HG03571 (cell line): ENCODE results near the gene APOA5.

Experiments used
- ATAC-seq: cut with Tn5 transposase; IDR thresholded peaks from one replicate; pipeline ENCODE4 v1.9.1; 2021; ENCODE audit not compliant: unreplicated experiment

The APOA5 gene

GRCh38 chr11:116828632-116829524, 37.2 kb upstream of the APOA5 start:
- ATAC-seq = no peak

- no peak for ATAC-seq
These were observed 35.8 kb upstream of the APOA5 start for GRCh38 chr11:116827461-116827860.

GRCh38 chr11:116826751-116827431, 35.2 kb upstream of the APOA5 start:
- no peak for ATAC-seq

GRCh38 chr11:116825854-116826750, 34.4 kb upstream of the APOA5 start:
- ATAC-seq = no peak

GRCh38 chr11:116825434-116825833, 33.8 kb upstream of the APOA5 start:
- no peak for ATAC-seq

- no peak for ATAC-seq
These were observed 31.6 kb upstream of the APOA5 start, which contains the start of gene APOA4 for GRCh38 chr11:116823031-116823843. Gene APOA4, minus strand, starts transcription at chr11:116823304. Its CDS starts 113 bp downstream, at chr11:116823191.

GRCh38 chr11:116822575-116822974, 30.9 kb upstream of the APOA5 start:
- no peak for ATAC-seq

GRCh38 chr11:116821050-116821918, 29.6 kb upstream of the APOA5 start:
- ATAC-seq = no peak

- no peak for ATAC-seq
These were observed 27.4 kb upstream of the APOA5 start for GRCh38 chr11:116819049-116819448.

- ATAC-seq = no peak
These were observed 22.8 kb upstream of the APOA5 start for GRCh38 chr11:116814502-116814901.

GRCh38 chr11:116813781-116814471, 22.2 kb upstream of the APOA5 start:
- no peak for ATAC-seq

GRCh38 chr11:116813170-116813569, 21.5 kb upstream of the APOA5 start:
- ATAC-seq = no peak

GRCh38 chr11:116812109-116812508, 20.4 kb upstream of the APOA5 start:
- ATAC-seq = no peak

- no peak for ATAC-seq
These were observed 19.5 kb upstream of the APOA5 start for GRCh38 chr11:116811194-116811593.

- no peak for ATAC-seq
These were observed 16.8 kb upstream of the APOA5 start for GRCh38 chr11:116808262-116809175.

GRCh38 chr11:116807601-116808261, 16.1 kb upstream of the APOA5 start:
- ATAC-seq = no peak

GRCh38 chr11:116804001-116804400, 12.3 kb upstream of the APOA5 start:
- no peak for ATAC-seq
